Activated CD8-positive, alpha-beta memory T cell treated with anti-CD3 and anti-CD28 coated beads for 48 hours (primary cell): Measurements from ENCODE around the gene NRCAM.

Experiments used
- DNase-seq, 3 experiments: peaks; one replicate each; pipeline ENCODE4 v3.0.0-alpha.2; 2020; ENCODE audit warnings: low read depth in 2 of 3, low spot score in 2 of 3

NRCAM gene

GRCh38 chr7:108313086-108313485 is 143.2 kb downstream of the NRCAM start:
- DNase-seq: no peak

DNA sequence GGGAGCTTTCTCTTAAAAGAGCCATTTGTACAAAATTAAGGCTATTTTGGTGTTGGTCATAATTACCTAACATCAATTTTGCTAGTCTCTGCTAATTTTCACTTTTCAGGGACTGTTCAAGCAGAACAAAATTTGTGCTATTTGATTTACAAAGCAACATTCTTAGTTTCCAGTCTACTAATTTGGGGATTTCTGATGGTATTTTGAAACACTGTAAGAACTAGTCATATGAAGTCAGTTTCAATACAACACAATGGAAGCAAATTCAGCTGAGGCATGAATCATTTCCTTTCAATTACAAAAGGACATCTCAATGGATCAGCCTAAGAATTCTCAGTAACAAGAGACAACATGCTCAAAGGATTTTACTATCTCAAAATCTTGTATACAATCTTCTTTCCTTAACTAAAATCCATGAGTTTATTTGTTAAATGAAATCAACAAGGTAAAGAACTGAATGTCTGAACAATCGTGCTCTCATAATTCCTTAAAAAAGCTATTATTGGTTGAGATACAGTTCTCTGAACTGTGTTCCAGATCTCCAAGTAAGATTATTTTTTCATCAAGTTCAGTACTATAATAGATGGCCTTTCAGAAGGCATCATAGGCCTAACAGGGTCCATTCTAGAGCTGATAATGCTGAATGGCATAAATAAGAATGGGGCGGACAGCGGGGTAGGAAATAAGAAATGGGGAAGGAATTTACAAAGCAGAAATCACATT is 144.6 kb downstream of the NRCAM start:
- DNase-seq: no peak

DNA sequence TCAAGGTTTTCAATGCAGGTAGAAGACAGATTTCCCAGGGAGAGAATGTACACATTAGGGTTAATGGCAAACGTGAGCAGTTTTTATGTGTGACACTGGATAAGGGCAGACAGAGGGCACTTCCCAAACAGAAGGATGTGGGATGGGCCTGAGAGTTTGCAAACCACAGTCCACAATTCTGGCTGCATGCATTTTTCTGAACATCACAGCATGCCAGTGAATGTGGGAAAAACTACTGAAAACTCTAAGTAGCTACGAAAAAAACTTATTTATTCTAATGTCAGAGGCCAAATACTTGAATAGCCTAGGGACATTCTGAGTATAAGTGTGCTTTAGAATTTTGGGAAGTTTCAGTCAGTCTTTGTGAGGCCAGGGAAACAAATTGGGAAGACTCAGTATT is 145.9 kb downstream of the NRCAM start:
- DNase-seq: no peak

- no peak for DNase-seq
These were observed 147.3 kb downstream of the NRCAM start for GRCh38 chr7:108308903-108309302.

DNA sequence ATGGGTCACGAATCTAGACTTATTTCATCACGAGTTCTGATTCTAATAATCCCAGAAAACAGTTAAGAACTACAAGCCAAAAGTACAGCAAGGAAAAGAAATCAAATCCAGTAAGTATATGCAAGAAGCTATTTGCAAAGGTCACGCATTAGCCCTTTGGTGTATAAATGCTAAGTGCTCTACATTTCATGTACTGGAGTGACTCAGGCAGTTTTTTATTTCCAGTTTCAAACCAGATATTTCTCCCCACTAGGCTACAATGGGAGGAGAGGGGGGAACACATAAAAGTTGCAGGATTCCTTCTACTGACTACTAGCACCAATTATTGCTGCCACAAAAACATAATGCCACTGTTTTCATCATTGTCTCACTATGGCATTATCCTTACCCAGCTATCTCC is 148.0 kb downstream of the NRCAM start:
- DNase-seq: no peak

DNA sequence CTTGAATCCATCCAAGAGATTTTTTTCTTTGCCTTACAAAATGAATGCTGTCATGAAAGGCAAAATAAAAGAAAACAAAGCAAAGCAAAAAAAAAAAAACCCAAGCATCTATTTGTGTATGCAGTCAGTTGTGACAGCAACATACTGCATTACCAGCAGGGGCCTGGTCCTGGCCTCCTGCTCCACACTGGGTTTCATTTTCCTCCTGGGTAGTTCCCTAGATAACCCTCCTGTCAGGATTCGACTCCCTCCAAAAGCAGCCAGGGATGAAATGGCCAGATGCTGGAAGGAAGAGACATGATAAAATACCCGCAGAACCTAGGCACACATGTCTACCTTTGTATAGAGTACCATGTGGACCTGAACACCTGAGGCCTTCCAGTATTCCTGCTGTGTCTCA is 148.6 kb downstream of the NRCAM start:
- no peak for DNase-seq

DNA sequence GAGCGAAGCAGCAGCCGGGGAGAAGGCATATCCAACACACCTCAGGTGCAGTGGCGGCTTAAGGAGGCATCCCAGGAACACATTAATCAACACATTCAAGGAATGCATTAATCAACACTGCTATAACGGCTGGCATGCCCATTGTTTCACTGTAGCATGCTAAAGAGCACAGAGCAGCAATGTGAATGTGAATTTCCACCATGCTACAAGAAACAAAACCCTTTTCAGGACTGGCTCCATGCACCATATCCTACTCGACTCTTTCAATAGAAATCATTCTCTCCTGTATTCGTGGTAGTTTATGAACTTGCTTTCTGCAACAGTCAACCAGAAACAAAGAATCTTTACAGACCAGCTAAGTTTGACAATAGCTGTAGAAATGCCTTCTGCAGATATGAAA is 149.0 kb downstream of the NRCAM start:
- DNase-seq: no peak

DNA sequence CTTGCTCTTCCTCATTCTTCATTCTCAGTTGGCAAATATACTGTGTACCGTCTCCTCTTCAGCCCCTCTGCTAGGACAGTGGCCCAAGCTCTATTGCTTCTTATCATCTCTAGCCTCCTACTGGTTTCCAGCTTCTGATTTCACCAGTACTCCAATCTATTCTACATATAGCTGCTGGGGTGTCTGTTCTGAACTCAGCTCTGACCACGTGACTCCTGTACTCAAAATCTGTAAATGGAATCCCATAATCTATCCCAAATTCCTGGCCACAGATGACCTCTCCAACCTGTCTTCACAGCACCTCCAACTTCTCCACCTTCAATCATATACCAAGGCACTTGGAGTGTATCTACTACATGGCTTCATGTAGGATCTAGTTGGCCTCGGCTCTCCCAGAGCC is 152.9 kb downstream of the NRCAM start:
- no peak for DNase-seq

- no peak for DNase-seq
These were observed 154.8 kb downstream of the NRCAM start for GRCh38 chr7:108301387-108301786.

GRCh38 chr7:108299251-108299973 is 156.8 kb downstream of the NRCAM start:
- no peak for DNase-seq

DNA sequence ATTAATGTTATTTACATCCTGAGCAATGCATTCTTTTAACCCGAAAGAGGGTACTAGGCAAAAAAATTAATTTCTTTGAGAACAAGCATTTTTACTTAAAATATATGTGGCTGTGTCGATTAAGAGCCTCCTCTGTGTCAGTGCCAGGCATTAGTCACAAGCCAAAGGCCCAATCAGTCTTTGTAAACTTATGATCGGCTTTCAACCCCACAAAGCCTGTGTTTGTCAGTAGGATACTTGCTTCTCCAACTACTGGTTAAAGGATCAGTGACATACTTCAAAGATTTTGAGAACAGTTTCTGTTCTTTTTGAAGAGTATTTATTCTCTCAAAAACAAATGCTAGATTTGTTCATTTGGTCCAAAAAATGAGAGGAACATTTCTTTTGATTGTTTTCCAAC is 159.3 kb downstream of the NRCAM start:
- DNase-seq: no peak

DNA sequence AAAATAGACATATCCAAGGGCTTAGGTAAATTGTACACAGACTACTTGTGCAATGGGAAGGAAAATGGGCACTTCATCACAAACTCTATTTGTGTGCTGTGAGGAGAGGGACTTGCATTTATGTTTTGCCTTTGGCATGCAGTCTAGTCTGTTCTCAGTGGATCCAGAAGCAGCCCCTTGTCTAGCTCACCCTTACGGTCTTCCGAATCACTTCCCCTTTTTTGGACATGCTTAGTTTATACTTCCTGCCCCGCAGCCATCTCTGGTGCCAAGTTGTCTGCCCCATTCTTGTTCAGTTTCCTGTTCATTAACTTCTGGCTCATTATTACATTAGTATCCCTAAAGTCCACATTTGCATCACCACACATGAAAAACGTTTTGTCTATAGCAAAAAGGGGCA is 161.6 kb downstream of the NRCAM start:
- DNase-seq: no peak

DNA sequence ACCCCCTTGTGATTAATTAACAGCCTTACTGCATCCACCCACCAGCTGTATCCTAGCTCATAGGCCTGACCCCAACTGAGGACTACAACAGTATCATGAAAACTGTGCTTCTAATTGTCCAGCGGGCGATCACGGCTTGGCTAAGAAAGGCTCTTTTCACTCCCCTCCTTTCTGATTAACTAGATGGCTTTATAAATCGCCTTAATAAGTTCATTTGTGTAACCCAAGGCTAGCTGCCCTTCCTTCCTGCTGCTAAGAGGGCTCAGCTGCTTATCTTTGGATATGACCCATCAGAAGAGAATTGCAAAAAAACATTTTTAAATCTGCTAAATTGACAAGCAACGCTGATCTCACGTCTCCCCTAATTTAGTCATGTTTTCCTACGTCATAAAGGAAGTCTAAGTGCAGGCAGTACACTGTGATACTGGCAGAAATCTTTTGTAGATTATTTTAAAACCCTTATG is 163.1 kb downstream of the NRCAM start:
- no peak for DNase-seq

DNA sequence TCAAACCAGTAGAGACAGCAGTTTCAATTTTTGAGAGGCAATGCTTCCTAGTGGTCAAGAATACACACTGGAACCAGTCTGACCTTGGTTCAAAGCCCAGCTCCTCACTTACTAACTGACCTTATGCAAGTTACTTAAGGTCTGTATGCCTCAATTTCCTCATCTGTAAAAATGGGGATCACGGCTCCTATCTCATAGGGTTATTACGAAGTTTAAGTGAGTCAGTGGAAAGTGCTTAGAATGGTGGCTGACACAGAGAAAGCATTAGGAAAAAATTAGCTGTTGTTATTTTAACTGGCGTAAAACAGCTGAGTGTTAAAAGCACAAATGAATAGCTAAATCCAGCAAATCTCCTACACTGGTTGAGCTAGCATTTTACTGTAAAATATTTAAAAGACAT is 163.7 kb downstream of the NRCAM start:
- no peak for DNase-seq

GRCh38 chr7:108291791-108292440 is 164.3 kb downstream of the NRCAM start:
- no peak for DNase-seq

DNA sequence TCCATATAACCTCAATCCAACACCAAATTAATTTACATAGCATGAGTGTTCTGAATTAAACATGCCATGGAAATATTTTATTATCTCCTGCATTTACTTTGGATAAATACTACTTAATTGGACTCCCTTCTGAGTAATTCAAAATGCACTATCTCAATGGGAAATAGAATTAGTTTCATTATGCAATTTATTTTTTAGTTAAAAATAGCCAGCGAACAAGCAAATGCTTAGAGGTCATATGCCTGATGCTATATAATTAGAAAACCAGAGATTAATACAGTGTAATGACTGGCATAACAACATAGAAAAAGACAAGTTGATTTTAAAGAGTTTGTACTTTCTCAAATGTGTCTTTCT is 165.1 kb downstream of the NRCAM start:
- DNase-seq: no peak

DNA sequence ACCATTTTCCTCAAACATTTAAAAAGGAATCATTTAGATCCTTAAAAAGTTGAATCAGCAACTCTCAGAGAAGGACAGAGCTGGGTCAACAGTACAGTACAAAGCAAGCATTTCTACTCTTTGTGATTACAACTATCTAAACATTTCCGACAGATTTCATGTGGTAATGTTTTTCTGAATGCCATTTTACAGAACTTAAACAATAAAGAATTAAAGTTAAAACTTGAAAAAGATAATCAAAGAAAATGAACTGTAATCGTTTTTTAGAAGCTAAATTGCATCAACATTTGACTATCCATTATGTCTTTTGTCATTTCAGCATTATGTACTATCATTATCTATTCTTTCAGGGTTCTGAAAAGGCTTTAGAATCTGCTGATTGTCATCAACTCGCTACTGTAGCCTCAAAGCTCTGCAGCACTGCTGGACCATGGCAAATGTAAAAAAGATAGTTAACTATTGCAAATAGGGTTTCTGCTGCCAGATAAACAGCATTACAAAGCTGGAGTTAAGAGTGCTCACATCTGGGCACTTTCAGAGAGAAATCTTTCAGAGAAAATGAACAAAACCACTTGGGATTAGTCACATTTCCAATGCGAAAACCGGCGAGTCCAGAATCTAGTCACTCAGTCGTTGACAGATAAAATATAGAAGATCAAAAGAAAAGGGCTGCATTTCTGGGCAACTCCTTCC is 165.6 kb downstream of the NRCAM start:
- no peak for DNase-seq

DNA sequence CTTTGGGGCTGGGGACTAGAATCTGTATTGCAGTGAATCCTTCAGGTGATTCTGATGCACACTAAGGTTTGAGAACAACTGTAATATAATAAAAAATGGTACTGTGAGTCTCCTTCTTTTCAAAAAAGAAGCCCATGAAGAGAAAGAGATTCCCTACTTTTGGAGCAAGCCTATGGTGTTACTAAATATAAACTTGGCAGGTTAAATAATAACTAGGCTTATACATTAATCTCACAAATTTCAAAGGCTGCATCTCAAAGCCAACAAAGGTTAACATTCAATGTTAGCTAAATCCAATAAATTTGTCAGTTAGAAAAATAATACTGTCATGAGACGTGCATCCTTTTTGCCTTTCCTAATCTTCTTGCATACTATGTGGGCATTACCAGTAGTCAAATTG is 166.4 kb downstream of the NRCAM start:
- DNase-seq: no peak

DNA sequence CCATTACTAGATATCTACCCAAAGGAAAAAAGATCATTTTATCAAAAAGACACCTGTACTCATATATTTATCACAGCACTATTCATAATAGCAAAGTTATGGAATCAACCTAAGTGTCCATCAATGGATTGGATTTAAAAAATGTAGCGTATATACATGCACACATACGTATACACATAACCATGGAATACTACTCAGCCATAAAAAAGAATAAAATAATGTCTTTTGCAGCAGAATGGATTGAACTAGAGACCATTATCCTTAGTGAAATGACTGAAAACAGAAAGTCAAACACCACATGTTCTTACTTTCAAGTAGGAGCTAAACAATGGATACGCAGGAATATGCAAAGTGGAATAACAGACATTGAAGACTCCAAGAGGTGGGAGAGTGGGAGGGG is 168.4 kb downstream of the NRCAM start:
- no peak for DNase-seq

- DNase-seq: no peak
These were observed 169.8 kb downstream of the NRCAM start for GRCh38 chr7:108286290-108286904.

GRCh38 chr7:108285778-108286177 is 170.5 kb downstream of the NRCAM start:
- DNase-seq: no peak
